Colonic mucosa (tissue), 4 donors: ENCODE results near the gene FCER1A. TPM values are rescaled to one million over a fixed set of nuclear protein-coding genes. Genes with fewer than 3 reads are reported as not detected.

ENCODE experiments used
- DNase-seq: peaks from one replicate; pipeline ENCODE4 v3.0.0-alpha.2; 2020
- H3K27ac ChIP-seq: fragments of 200-600 bp; one replicate; pipeline ENCODE4 v1.8.0; 2021
- H3K27me3 ChIP-seq: fragments of 200-600 bp; one replicate; pipeline ENCODE4 v1.8.0; 2021
- H3K36me3 ChIP-seq: fragments of 200-600 bp; one replicate; pipeline ENCODE4 v1.8.0; 2021
- H3K4me1 ChIP-seq: fragments of 200-600 bp; one replicate; pipeline ENCODE4 v1.8.0; 2021; ENCODE audit warnings: mild to moderate bottlenecking
- H3K4me3 ChIP-seq: fragments of 200-600 bp; one replicate; pipeline ENCODE4 v1.8.0; 2021
- H3K9ac ChIP-seq, 2 donors: one replicate each; pipeline ENCODE4 v1.7.0; 2013; ENCODE audit warnings: control low read depth in 2 of 2, low read depth in 2 of 2, low read length in 2 of 2
- H3K9me3 ChIP-seq: fragments of 200-600 bp; one replicate; pipeline ENCODE4 v1.8.0; 2021
- CTCF ChIP-seq: fragments of 200-600 bp; IDR thresholded peaks from one replicate; pipeline ENCODE4 v1.8.0; 2022; ENCODE audit warnings: antibody characterized with exemption, mild to moderate bottlenecking
- intact Hi-C: fragments of 100-400 bp; cut with DNase I; formaldehyde crosslinking; loops from one replicate; pipeline ENCODE4 v1.14.1; 2022
- total RNA-seq, 2 donors: library from RNA; stranded (reverse); fragmentation: NEBNext Ultra II Directional in 1 of 2; extraction: Animal tissue kit (Norgen Biotek cat#: 25700) in 1 of 2; gene quantifications; one replicate each; pipeline ENCODE4 v1.2.1, GENCODE V29; 2021
- donor health status: healthy.
- donor health status: DM: no; HTN: no; CAD: no.
- donor health status: DM: no; HTN: no; CAD: no.

FCER1A gene
- total RNA-seq, 2 donors from 2014 or later, result 0.47 to 1.5 TPM

DNA sequence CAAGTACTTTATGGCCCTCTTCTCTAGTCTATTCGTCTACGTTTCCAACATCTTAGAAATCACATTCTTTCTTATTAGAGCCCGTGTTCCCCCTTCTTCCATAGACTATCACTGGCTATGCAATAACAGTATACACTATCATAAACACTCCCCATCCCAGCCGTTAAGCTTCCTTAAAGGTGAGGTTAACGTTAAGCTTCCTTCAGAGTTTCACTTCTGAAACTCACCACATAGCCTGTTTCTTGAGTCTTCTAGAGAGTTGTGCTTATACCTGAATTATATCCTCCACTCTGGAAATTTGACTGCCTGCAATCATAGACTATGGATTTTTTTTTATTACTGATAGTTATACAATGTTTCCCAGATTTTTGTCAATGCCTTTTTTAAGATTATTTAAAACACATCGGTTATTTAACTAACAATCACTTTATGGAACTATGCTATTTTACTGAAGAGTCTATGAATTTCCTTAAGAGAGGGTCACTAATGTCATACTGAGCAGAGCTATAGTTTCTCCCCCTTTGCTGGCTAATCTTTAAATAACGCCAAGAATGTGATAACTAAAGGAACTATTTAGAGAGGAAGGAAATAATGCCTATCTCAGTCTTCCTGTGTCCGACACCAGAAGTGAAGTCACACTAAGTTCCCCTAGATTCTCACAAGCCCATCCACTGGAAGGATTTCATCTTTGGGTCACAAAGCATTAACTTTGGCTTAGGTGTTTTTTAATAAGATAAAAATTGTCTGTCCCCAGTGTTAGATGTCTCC, 16.8 kb downstream of the FCER1A start:
- H3K36me3 ChIP-seq, result no peaks in the 10 kb centered on the region
- H3K27me3 ChIP-seq, result no peaks in the 10 kb centered on the region
- no peak overlapping the region for H3K4me3 ChIP-seq
- H3K9ac ChIP-seq, result no peak overlapping the region
- intact Hi-C loops, result no loop called here
- no peak overlapping the region for H3K27ac ChIP-seq
- no peaks in the 10 kb centered on the region for H3K4me1 ChIP-seq
- no peak for TF ChIP-seq CTCF
- DNase-seq, result no peak
- no peaks in the 10 kb centered on the region for H3K9me3 ChIP-seq

DNA sequence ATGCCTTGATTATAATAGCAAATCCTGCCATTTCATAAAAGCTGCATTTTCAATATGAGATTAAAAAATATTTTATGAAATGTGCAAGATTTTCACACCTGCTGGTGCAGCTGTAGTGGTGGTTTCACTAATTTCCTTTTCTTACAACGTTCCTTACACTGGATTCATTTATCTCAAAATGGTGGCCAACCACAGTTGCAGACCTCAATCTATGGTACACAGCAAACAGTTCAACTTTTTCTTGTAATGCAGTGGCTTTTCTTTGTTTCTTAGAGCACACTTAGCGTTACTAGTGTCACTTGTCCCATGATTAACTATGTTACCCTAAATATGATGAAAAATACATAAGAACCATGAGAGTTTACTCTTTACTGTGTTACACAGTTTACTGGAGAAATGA, 32.7 kb downstream of the FCER1A start:
- no peaks in the 10 kb centered on the region for H3K9me3 ChIP-seq
- no peak overlapping the region for H3K9ac ChIP-seq
- no peaks in the 10 kb centered on the region for H3K4me1 ChIP-seq
- no peaks in the 10 kb centered on the region for H3K36me3 ChIP-seq
- no peaks in the 10 kb centered on the region for H3K27me3 ChIP-seq
- H3K27ac ChIP-seq, result no peak overlapping the region
- no peak for TF ChIP-seq CTCF
- no peak for DNase-seq
- intact Hi-C loops, result no loop called here
- H3K4me3 ChIP-seq, result no peak overlapping the region

GRCh38 chr1:159338018-159338417, 35.9 kb downstream of the FCER1A start:
- intact Hi-C loops, result no loop called here
- TF ChIP-seq CTCF, result no peak
- no peaks in the 10 kb centered on the region for H3K9me3 ChIP-seq
- no peaks in the 10 kb centered on the region for H3K36me3 ChIP-seq
- H3K4me3 ChIP-seq, result no peak overlapping the region
- H3K27ac ChIP-seq, result no peak overlapping the region
- no peaks in the 10 kb centered on the region for H3K4me1 ChIP-seq
- H3K27me3 ChIP-seq, result no peaks in the 10 kb centered on the region
- no peak for DNase-seq
- H3K9ac ChIP-seq, result no peak overlapping the region

GRCh38 chr1:159339536-159339935, 37.4 kb downstream of the FCER1A start:
- Histone ChIP-seq H3K4me3 (no peak overlapping the region), H3K9ac (no peak overlapping the region), H3K36me3 (no peaks in the 10 kb centered on the region), H3K4me1 (no peaks in the 10 kb centered on the region), H3K27ac (no peak overlapping the region), H3K27me3 (no peaks in the 10 kb centered on the region), H3K9me3 (no peaks in the 10 kb centered on the region)
- no peak for TF ChIP-seq CTCF
- no peak for DNase-seq
- intact Hi-C loops, result no loop called here

- Histone ChIP-seq H3K9me3 (no peaks in the 10 kb centered on the region), H3K4me1 (no peaks in the 10 kb centered on the region), H3K9ac (no peak overlapping the region), H3K4me3 (no peak overlapping the region), H3K27me3 (no peaks in the 10 kb centered on the region), H3K27ac (no peak overlapping the region), H3K36me3 (no peaks in the 10 kb centered on the region)
- intact Hi-C loops, result no loop called here
- DNase-seq, result no peak
- no peak for TF ChIP-seq CTCF
Measured at GRCh38 chr1:159341736-159342135, 39.6 kb downstream of the FCER1A start.
